WI38 (cell line): ENCODE data around the gene CHMP1B.
A peak's percentile ranks its signal among the peaks of the same experiment; 100 is the strongest.

ENCODE experiments used
- H3K4me3 ChIP-seq: 2 replicates; pipeline ENCODE4 v1.5.1; 2011; ENCODE audit warnings: low read depth, mild to moderate bottlenecking, control low read depth, low read length
- CTCF ChIP-seq: IDR thresholded peaks from 2 replicates; pipeline ENCODE4 v1.5.1; 2012; ENCODE audit warnings: low read depth, mild to moderate bottlenecking, control low read depth, low read length

The CHMP1B gene

DNA sequence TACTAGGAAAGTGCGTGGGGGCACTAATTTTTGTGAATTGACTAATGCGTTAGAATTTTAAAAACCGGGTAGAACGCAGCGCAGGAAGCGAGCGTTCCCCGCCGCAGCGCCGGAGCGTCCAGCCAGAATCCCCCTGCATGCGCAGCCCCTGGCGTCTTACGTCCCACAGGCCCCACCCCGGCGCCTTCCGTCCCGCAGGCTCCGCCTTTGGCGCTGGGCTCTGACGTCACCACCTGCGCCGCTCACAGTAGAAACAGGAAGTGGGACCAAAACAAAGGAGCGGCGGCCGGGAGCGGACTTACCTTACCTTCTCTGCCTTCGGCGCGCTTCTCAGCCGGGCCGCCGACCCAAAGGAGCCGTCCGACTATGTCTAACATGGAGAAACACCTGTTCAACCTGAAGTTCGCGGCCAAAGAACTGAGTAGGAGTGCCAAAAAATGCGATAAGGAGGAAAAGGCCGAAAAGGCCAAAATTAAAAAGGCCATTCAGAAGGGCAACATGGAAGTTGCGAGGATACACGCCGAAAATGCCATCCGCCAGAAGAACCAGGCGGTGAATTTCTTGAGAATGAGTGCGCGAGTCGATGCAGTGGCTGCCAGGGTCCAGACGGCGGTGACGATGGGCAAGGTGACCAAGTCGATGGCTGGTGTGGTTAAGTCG, at the start of gene CHMP1B:
Gene CHMP1B (plus strand): TSS at position 268 of the 660 bp plus-strand sequence. CDS start 99 bp downstream, at position 367.
- peak within 1 kb of the TSS; percentile 100 for H3K4me3 ChIP-seq
- no peak for TF ChIP-seq CTCF

GRCh38 chr18:11801573-11801972, 49.6 kb upstream of the CHMP1B start:
- TF ChIP-seq CTCF = no peak
- H3K4me3 ChIP-seq = no peak overlapping the region

DNA sequence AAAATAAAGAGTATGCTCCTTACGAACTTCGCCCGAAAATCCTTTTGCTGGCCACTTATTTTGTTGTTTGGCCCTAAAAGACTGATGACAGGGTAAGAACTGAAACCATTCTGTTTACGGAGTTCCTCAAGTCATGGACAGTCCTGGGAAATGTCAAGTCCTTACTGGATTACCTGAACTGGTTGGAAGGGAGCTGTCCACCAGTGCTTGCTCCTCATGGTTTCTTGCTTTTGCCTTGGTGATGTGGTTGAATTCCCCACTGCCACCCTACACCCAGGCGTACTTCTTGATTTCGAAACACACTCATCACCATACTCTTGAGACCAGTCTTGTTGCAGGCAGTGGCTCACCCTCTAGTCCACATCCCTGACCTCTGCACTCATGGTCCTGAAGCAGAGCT, 49.1 kb upstream of the CHMP1B start:
- H3K4me3 ChIP-seq = no peak overlapping the region
- no peak for TF ChIP-seq CTCF

DNA sequence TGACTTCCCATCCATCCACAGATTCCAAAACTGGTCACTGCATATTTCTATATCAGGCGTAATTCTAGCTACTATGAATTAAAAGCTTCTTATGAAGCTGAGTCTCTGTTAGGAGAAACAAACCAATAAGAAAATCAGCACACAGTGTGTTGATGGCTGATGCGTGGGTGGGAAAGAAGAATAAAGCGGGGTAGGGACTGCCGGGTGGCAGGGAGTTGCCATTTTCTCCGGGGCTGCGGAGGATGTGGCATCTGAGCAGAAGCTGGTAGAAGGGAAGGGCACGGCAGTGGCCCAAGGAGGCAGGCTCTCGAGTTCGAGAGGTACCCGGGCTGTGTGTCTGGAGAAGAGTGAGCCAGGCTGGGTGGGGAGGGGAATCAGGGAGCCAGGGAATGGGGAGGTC, 48.6 kb upstream of the CHMP1B start:
- no peak overlapping the region for H3K4me3 ChIP-seq
- no peak for TF ChIP-seq CTCF

DNA sequence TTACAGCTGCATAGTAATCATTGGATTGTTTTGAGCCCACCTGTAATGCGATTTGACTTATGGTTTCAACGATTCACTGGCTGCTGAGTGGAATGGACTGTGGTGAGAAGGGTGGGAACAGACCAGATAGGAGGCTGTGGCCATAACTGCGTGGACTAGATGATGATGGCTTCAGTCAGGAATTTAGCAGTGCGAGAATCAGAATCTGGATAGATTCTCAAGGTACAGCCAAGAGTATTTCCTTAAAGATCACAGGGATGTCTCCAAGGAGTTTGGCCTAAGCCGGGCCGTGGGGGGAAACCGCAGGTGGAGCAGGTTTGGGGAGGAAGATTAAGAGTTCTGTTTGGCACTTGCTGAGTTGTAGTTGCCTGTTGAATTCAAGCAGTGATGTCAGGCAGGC, 44.0 kb upstream of the CHMP1B start:
- no peak overlapping the region for H3K4me3 ChIP-seq
- TF ChIP-seq CTCF = no peak

- no peak overlapping the region for H3K4me3 ChIP-seq
- no peak for TF ChIP-seq CTCF
These were observed 43.0 kb upstream of the CHMP1B start for GRCh38 chr18:11808001-11808855.

GRCh38 chr18:11809895-11810294, 41.3 kb upstream of the CHMP1B start:
- no peak for TF ChIP-seq CTCF

More at GRCh38 chr18:11809895-11810294, 41.3 kb upstream of the CHMP1B start:
- no peak overlapping the region for H3K4me3 ChIP-seq
